ENCODE results near the gene SUSD5. TPM values are rescaled to one million over a fixed set of nuclear protein-coding genes. Genes with fewer than 3 reads are reported as not detected.

SUSD5 gene
- polyA plus RNA-seq (ENCODE audit: insufficient read length in 4 of 4) = 1 to 10 TPM; 5.5 to 7.0 (median 6.0) TPM

DNA sequence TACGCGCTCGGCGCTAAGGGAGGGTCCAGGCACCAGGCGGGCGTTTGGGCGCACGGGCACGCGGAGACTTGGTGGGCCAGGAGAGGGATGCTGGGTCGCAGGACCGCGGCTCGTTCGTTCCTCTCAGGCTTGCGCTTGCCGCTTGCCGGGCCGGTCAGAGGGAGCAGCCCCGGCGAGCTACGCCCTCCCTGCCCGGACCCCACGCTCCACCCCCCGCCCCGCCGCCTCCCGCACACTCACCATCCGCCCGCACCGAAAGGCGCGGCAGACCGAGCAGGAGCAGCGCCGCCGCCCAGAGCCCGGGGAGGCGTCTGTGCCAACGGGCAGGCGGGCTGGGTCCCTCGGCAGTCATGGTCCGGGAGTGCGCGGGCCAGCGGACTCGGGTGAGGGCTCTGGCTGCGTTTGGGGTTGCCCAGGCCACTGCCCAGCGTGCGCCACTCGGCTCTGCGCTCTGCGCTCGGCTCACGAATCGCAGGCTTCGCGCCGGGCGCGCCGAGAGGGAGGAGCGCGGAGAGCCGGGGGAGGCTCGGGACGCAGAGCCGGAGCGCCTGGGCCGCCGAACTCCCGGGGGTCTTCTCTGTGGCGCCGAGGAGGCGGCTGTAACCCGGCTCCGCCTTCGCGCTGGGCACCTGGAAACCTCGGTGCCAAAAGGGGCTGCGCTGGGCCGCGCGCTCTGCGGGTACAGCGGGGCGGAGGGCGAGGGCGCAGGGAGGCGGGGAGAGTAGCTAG is at the start of gene SUSD5:
SUSD5 (minus strand) TSS at position 365 of the 729 bp plus-strand sequence; CDS start at position 352, 13 bp downstream.
- DNase-seq (ENCODE audit: low read depth in 4 of 4, low spot score in 3 of 4) = peak in 1 of 4 donors; percentile 37

DNA sequence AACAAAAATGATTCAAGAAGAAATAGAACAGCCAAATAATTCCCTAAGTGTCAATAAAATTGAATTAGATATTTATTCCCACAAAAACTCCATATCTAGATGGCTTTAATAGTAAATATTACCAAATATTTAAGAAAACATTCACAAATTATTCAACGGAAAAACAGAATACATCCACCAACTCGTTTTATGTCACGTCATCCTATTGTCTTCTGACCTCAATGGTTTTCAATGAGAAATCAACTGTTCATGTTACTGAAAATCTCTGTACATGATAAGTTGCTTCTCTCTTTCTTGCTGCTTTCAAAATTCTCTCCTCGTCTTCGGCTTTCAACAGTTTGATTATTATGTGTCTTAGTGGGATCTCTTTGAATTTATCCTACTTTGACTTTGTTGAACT is 41.5 kb upstream of the SUSD5 start:
- no peak for DNase-seq (ENCODE audit: low read depth in 4 of 4, low spot score in 3 of 4)

DNA sequence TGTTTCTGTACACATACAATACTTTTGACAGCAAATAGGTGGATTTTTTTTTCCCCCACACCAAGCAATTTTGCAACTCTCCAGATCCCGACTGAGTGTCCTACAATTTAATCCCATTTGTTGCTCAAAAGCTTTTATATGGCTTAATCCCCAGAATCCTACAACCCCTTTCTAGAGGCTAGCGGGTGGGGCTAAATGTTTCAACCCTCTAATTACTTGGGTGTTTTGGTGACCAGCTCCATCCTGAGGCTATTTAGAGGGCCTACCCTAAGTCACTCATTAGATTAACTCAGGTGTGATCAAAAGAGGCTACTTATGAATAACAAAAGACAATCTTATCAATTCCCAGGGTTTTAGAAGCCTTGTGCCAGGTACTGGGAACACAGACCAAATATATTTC is 37.6 kb upstream of the SUSD5 start:
- DNase-seq (ENCODE audit: low read depth in 4 of 4, low spot score in 3 of 4) = no peak

GRCh38 chr3:33250712-33251111 is 32.1 kb upstream of the SUSD5 start:
- DNase-seq (ENCODE audit: low read depth in 4 of 4, low spot score in 3 of 4) = no peak

DNA sequence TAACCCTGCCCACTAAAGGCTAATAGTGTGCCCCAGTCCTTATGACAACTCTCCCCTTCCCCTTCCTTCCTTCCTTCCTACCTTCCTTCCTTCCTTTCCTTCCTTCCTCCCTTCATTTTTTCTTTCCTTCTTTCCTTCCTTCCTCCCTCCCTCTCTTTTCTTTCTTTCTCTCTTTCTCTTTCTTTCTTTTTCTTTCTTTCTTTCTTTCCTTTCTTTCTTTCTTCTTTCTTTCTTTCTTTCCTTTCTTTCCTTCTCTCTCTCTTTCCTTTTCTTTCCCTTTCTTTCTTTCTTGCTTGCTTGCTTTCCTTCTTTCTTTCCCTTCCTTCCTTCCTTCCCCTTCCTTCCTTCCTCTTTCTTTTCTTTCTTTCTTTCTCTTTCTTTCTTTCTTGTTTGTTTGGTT is 28.2 kb upstream of the SUSD5 start:
- DNase-seq (ENCODE audit: low read depth in 4 of 4, low spot score in 3 of 4) = no peak

GRCh38 chr3:33240261-33240660 is 21.7 kb upstream of the SUSD5 start:
- DNase-seq (ENCODE audit: low read depth in 4 of 4, low spot score in 3 of 4) = no peak

- DNase-seq (ENCODE audit: low read depth in 4 of 4, low spot score in 3 of 4) = no peak
These were observed 20.3 kb upstream of the SUSD5 start for GRCh38 chr3:33238923-33239322.

- DNase-seq (ENCODE audit: low read depth in 4 of 4, low spot score in 3 of 4) = no peak
These were observed 18.8 kb upstream of the SUSD5 start for GRCh38 chr3:33237439-33237838.

GRCh38 chr3:33236005-33236404 is 17.4 kb upstream of the SUSD5 start:
- no peak for DNase-seq (ENCODE audit: low read depth in 4 of 4, low spot score in 3 of 4)

DNA sequence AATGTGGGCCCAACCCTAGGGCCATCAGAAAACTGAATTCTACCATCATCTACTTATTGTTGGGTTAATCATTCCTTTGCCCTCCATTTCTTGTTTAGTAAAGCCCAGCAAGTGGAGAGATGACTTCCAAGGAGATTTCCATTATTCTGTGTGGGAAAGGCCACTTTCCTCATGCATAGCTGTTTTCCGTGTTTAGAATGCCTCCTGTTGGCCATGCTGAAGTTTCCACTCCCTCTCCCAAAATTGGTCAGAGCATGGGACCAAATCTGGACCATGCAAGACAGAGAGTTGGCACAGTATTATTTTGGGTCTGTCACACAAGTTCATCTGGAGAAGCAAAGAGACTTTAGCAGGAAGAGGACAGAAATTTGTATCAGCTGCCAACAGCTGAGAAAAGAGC is 15.3 kb upstream of the SUSD5 start:
- DNase-seq (ENCODE audit: low read depth in 4 of 4, low spot score in 3 of 4) = no peak

- no peak for DNase-seq (ENCODE audit: low read depth in 4 of 4, low spot score in 3 of 4)
These were observed 13.3 kb upstream of the SUSD5 start for GRCh38 chr3:33231756-33232465.

DNA sequence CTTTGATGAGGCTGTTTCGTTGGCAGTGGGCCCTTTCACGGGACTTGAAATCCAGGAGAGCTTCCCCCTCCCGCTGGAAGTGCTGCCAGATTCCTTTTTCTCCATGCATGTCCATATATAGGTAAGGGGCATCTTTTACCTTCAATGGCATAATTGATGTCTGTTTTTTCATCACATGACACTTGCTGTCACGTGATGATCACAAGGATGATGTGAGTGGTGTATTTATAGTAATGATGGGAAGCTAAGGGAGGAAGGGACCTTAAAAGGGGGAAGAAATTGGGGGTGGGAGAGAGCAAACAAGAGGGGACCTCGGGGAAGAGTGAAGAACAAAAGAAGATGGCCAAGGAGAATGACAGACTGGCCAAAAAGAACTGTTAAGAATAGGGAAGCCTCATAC is 11.3 kb upstream of the SUSD5 start:
- DNase-seq (ENCODE audit: low read depth in 4 of 4, low spot score in 3 of 4) = no peak

- no peak for DNase-seq (ENCODE audit: low read depth in 4 of 4, low spot score in 3 of 4)
These were observed 10.5 kb upstream of the SUSD5 start for GRCh38 chr3:33229066-33229465.

DNA sequence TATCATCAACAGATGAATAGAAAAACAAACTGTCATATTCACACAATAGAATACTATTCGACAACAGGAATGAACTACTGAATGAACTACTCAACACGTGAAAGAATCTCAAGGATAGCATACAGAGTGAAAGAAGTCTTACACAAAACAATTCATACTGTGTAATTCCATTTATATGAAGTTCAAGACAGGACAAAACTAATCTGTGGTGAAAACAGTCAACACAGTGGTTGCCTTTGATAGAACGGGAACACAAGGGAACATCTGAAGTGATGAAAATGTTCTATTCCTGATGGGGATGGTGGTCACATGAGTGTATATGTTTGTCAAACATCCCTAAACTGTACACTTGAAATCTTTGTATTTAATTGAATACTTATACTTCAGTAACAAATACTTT is 2.6 kb upstream of the SUSD5 start:
- DNase-seq (ENCODE audit: low read depth in 4 of 4, low spot score in 3 of 4) = no peak

DNA sequence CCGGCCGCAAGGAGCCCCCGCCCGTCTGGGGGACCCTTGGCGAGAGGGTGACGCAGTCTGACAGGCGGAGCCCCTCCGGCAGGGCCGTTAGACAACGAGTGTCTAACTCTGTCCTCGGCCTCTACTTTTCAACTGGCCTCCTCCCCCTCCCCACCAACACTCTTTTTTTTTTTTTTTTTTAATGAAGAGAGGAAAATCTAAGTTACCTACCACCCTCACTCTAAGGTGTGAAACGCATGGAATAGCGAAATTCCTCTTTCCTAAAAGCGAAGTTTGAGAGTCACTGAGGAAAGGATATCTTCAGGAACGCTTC is 521 bp upstream of the SUSD5 start:
- DNase-seq (ENCODE audit: low read depth in 4 of 4, low spot score in 3 of 4) = no peak

- DNase-seq (ENCODE audit: low read depth in 4 of 4, low spot score in 3 of 4) = no peak
These were observed 654 bp downstream of the SUSD5 start for GRCh38 chr3:33217866-33218445.

- no peak for DNase-seq (ENCODE audit: low read depth in 4 of 4, low spot score in 3 of 4)
These were observed 2.9 kb downstream of the SUSD5 start for GRCh38 chr3:33215739-33216138.

- DNase-seq (ENCODE audit: low read depth in 4 of 4, low spot score in 3 of 4) = no peak
These were observed 6.2 kb downstream of the SUSD5 start for GRCh38 chr3:33212406-33212805.

DNA sequence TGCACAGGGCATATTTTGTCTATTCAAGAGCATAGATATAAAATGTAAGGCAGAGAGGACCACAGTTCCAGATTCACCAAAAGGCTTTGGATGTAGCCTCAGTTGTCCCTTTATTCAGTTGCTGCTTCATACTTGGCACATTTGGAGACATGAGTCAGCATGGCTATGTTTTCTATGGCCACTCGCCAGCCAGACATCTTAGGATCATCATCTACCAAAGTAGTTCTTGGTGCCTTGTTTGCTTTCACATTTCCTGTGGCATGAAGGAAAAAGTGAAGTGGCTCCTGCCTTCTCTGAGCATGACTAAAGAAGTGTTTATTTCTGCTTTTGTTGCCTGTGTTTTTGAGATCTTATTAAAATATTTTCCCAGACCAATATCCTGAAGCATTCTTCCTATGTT is 7.2 kb downstream of the SUSD5 start:
- DNase-seq (ENCODE audit: low read depth in 4 of 4, low spot score in 3 of 4) = no peak

DNA sequence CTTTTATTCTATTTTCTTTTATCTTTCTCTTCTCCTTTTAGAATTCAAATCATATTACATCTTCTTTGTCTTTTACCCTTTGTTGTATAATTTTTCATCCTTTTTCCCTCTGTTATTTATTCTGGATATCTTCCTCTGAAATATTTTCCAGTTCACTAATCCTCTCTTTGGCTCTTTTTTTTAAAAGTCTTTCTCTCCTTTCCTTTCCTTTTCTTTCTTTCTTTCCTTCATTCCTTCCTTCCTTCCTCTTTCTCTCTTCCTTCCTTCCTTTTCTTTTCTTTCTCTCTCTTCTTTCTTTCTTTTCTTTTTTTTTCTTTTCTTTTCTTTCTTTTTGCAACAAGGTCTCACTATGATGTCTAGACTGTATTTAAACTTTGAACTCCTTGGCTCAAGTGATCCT is 9.3 kb downstream of the SUSD5 start:
- no peak for DNase-seq (ENCODE audit: low read depth in 4 of 4, low spot score in 3 of 4)

GRCh38 chr3:33202711-33203457 is 15.7 kb downstream of the SUSD5 start:
- DNase-seq (ENCODE audit: low read depth in 4 of 4, low spot score in 3 of 4) = no peak

Measured in right renal pelvis (tissue), 4 donors.